Measurements from ENCODE around the gene FRMD7. TPM values are rescaled to one million over a fixed set of nuclear protein-coding genes. Genes with fewer than 3 reads are reported as not detected.

The FRMD7 gene
- total RNA-seq, 1 donor from 2014 or later: 0.41 TPM

GRCh38 chrX:132041015-132041414, 86.8 kb downstream of the FRMD7 start:
- DNase-seq (ENCODE audit: low spot score in 2 of 2) (no peak), FAIRE-seq (no peak)

DNA sequence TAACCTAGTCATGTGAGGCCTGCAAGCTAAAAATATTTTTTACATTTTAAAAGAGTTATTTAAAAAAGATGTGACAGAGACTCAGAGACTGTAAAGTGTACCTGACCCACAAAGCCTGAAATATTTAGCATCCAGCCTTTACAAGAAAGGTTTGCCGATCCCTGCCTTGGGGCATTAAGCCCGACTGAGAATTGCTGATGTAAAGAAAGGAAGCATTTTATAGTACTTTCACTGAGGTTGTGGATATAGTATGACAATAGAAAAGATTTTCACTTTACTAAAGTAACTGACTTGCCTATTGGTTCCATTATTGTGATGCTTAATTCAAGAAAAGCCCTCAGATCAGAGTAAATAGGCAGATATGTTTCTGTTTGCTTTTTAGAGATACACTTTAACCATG, 87.8 kb downstream of the FRMD7 start:
- DNase-seq (ENCODE audit: low spot score in 2 of 2) (no peak), FAIRE-seq (no peak)

- FAIRE-seq (no peak), DNase-seq (ENCODE audit: low spot score in 2 of 2) (no peak)
These were observed 90.3 kb downstream of the FRMD7 start for GRCh38 chrX:132037479-132037993.

DNA sequence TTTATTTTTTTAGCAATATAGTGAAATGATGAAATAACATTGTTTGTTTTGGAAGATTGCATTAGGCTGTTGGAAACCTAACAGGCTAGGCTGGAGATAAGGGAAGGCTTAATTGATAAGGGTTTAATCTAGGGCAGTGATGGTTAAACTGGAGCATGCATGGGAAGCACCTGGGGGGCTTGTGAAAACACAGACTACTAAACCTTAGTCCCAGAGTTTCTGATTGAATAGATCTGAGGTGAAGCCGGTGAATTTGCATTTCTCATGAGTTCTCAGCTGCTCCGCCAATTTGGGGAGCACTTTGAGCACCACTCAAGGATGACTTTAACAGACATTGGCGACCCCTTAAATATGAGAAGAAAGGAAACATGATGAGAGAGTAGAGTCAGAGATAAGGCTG, 93.2 kb downstream of the FRMD7 start:
- DNase-seq (ENCODE audit: low spot score in 2 of 2) (no peak), FAIRE-seq (no peak)

DNA sequence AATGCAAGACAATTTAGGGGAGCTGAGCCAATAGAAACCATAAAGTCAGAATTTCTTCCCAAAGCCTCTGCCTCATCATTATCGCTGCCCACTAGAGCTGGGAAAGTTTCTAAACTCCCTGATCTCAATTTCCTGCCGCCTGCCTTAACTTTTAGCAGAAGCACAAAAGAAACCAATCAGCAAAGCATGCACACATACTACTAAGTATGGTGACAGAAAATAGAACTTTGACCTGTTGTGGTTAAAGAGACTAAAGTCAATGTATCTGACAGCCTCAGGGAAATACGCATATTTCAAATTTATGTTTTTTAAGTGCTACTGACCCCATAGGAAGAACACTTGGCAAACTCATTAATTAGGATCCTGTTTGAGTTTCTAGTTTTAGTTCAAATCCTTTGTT, 94.7 kb downstream of the FRMD7 start:
- DNase-seq (ENCODE audit: low spot score in 2 of 2) (no peak), FAIRE-seq (no peak)

- DNase-seq (ENCODE audit: low spot score in 2 of 2) (no peak), FAIRE-seq (no peak)
These were observed 96.0 kb downstream of the FRMD7 start for GRCh38 chrX:132031867-132032266.

GRCh38 chrX:132030264-132030663, 97.6 kb downstream of the FRMD7 start:
- FAIRE-seq: no peak

More at GRCh38 chrX:132030264-132030663, 97.6 kb downstream of the FRMD7 start:
- no peak for DNase-seq (ENCODE audit: low spot score in 2 of 2)

Other genes starting within 250 kb of the FRMD7 start
- 0.82 TPM for gene STK26, start 104.7 kb downstream of the FRMD7 start, total RNA-seq
- gene RAP2C, start 91.4 kb upstream of the FRMD7 start, total RNA-seq: 13.9 TPM

All from frontal cortex (tissue), 4 donors.